Ishikawa (cell line): ENCODE results near the gene TRIM32.

Source experiments
- CREB1 ChIP-seq: IDR thresholded peaks from 2 replicates; pipeline ENCODE4 v1.6.1; 2012; ENCODE audit warnings: low read depth
- EP300 ChIP-seq: IDR thresholded peaks from 2 replicates; pipeline ENCODE4 v1.6.1; 2012; ENCODE audit warnings: borderline replicate concordance
- FOXM1 ChIP-seq: IDR thresholded peaks from 2 replicates; pipeline ENCODE4 v1.6.1; 2012; ENCODE audit warnings: low read depth, borderline replicate concordance
- RAD21 ChIP-seq: IDR thresholded peaks from 2 replicates; pipeline ENCODE4 v1.6.1; 2012; ENCODE audit warnings: low read depth
- TAF1 ChIP-seq: IDR thresholded peaks from 2 replicates; pipeline ENCODE4 v1.6.1; 2012; ENCODE audit warnings: low read depth, mild to moderate bottlenecking
- TEAD4 ChIP-seq: IDR thresholded peaks from 2 replicates; pipeline ENCODE4 v1.6.1; 2012
- USF1 ChIP-seq: IDR thresholded peaks from 2 replicates; pipeline ENCODE4 v1.6.1; 2012
- YY1 ChIP-seq: IDR thresholded peaks from 2 replicates; pipeline ENCODE4 v1.6.1; 2012; ENCODE audit warnings: low read depth
- TF ChIP-seq, protein P1 (sequence below): IDR thresholded peaks from 2 replicates; pipeline ENCODE4 v1.6.1; 2012

GRCh38 chr9:116717150-116717549 is 30.0 kb downstream of the TRIM32 start:
- TF ChIP-seq, protein P1, sequence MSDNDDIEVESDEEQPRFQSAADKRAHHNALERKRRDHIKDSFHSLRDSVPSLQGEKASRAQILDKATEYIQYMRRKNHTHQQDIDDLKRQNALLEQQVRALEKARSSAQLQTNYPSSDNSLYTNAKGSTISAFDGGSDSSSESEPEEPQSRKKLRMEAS = no peak
- TF ChIP-seq TAF1 (no peak), EP300 (no peak), FOXM1 (no peak), YY1 (no peak), RAD21 (no peak), CREB1 (no peak), TEAD4 (no peak), USF1 (no peak)
